ENCODE results near the gene ZNF277. TPM values are rescaled to one million over a fixed set of nuclear protein-coding genes. Genes with fewer than 3 reads are reported as not detected.
"Not testable (repeated sequence)": the region's sequence is repeated elsewhere in the genome, so short reads cannot be mapped to it uniquely, and the experiment has no call there.

Gene ZNF277
- total RNA-seq, 2 donors from 2014 or later: 15.9 to 29.8 TPM

DNA sequence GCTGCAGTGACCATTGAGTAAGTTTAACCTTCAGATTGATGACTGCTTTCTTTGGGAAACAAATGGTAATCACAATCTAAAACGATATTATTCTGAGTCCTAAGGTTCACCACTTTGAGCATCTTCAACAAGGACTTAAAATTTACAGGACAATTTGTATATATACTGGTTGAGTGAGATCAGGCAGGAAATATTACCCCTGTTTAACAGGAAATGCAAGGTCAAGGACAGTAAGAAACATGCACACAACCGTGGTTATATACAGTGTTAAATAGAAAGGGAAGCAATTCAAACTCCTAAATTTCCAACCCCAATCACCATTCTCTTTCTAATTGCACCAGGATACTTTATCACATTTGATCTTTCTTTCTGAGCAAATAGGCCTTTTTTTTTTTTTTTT, 96.1 kb downstream of the ZNF277 start:
- Histone ChIP-seq H3K27me3 (no peaks in the 10 kb centered on the region), H3K9me3 (no peaks in the 10 kb centered on the region), H3K4me3 (no peak overlapping the region), H3K27ac (no peak overlapping the region), H3K4me1 (no peaks in the 10 kb centered on the region), H3K36me3 (no peaks in the 10 kb centered on the region)
- no peak for DNase-seq (ENCODE audit: low spot score)
- TF ChIP-seq, protein P1, sequence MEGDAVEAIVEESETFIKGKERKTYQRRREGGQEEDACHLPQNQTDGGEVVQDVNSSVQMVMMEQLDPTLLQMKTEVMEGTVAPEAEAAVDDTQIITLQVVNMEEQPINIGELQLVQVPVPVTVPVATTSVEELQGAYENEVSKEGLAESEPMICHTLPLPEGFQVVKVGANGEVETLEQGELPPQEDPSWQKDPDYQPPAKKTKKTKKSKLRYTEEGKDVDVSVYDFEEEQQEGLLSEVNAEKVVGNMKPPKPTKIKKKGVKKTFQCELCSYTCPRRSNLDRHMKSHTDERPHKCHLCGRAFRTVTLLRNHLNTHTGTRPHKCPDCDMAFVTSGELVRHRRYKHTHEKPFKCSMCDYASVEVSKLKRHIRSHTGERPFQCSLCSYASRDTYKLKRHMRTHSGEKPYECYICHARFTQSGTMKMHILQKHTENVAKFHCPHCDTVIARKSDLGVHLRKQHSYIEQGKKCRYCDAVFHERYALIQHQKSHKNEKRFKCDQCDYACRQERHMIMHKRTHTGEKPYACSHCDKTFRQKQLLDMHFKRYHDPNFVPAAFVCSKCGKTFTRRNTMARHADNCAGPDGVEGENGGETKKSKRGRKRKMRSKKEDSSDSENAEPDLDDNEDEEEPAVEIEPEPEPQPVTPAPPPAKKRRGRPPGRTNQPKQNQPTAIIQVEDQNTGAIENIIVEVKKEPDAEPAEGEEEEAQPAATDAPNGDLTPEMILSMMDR (IDR thresholded peaks at IDR 0.05): no peak

DNA sequence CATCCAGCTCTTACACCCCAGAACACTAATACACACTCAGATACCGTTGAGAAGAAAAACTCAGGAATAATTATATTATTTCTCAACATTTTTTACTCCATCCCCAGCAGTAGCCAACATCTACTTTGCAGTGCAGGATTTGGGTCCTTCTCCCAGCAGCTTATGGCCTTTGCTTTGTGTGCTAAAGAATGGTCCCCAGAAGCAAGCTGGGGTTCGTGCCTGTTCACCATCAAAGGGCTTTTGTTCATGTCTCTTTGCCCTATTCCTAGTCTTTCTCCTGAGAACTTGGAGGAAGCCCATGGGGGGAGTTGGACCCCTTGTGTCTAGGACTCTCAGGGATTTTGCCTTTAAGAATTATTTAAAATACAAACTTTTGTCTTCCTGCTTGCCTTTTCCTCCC, 100.4 kb downstream of the ZNF277 start:
- no peaks in the 10 kb centered on the region for H3K4me1 ChIP-seq
- TF ChIP-seq, protein P1 (IDR thresholded peaks at IDR 0.05): no peak
- H3K27ac ChIP-seq: no peak overlapping the region
- no peaks in the 10 kb centered on the region for H3K36me3 ChIP-seq
- no peak for DNase-seq (ENCODE audit: low spot score)
- H3K27me3 ChIP-seq: no peaks in the 10 kb centered on the region
- no peaks in the 10 kb centered on the region for H3K9me3 ChIP-seq
- no peak overlapping the region for H3K4me3 ChIP-seq

DNA sequence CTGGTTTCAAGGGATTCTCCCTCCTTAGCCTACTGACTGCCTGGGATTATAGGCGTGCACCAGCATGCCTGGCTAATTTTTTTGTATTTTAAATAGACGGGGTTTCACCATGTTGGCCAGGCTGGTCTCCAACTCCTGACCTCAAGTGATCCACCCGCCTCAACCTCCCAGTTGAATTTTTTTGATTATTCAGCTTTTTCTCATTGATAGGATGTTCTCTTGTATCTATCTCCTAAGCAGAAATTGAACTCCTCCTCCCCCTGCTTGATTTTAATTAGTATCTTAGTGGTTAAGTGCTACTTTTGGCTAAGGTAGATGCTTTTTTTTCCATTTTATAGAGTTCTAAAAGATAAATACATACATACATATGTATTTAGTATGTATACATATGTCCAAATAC, 101.0 kb downstream of the ZNF277 start:
- DNase-seq (ENCODE audit: low spot score): no peak

DNA sequence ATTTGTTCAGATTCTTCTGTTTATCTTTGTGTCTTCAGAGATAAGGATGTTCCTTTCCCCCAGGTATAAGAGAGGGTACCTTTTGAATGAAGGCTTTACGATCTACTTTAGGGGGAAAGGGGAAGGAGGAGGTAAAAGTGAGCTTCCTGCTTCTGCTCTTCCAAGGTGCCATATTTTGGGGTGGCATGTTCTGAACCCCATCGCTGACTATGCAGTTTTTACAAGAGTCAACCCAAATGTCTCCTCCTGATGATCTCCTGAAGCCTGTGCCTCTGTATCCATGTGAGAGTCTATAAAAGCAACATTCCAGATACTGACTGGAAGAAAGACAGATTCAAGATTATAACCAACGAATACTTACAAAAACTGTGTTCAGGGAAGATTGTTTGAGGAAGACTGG, 102.5 kb downstream of the ZNF277 start:
- no peaks in the 10 kb centered on the region for H3K27me3 ChIP-seq

More for the DNA sequence above, 101.0 kb downstream of the ZNF277 start:
- no peaks in the 10 kb centered on the region for H3K9me3 ChIP-seq
- TF ChIP-seq, protein P1 (IDR thresholded peaks at IDR 0.05): no peak
- no peaks in the 10 kb centered on the region for H3K4me1 ChIP-seq
- H3K27me3 ChIP-seq: no peaks in the 10 kb centered on the region
- H3K27ac ChIP-seq: no peak overlapping the region
- H3K4me3 ChIP-seq: no peak overlapping the region
- H3K36me3 ChIP-seq: no peaks in the 10 kb centered on the region

DNA sequence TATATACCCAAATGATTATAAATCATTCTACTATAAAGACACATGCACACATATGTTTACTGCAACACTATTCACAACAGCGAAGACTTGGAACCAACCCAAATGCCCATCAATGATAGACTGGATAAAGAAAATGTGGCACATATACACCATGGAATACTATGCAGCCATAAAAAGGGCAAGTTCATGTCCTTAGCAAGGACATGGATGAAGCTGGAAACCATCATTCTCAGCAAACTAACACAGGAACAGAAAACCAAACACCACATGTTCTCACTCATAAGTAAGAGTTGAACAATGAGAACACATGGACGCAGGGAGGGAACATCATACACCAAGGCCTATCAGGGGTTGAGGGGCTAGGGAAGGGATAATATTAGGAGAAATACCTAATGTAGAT, 110.3 kb downstream of the ZNF277 start:
- not testable (repeated sequence) for H3K4me1 ChIP-seq; H3K27ac ChIP-seq; DNase-seq (ENCODE audit: low spot score); H3K9me3 ChIP-seq; H3K36me3 ChIP-seq; H3K27me3 ChIP-seq; H3K4me3 ChIP-seq

More for the DNA sequence above, 102.5 kb downstream of the ZNF277 start:
- TF ChIP-seq, protein P1 (IDR thresholded peaks at IDR 0.05): no peak
- Histone ChIP-seq H3K4me1 (no peaks in the 10 kb centered on the region), H3K9me3 (no peaks in the 10 kb centered on the region), H3K36me3 (no peaks in the 10 kb centered on the region), H3K27ac (no peak overlapping the region), H3K4me3 (no peak overlapping the region)
- no peak for DNase-seq (ENCODE audit: low spot score)

DNA sequence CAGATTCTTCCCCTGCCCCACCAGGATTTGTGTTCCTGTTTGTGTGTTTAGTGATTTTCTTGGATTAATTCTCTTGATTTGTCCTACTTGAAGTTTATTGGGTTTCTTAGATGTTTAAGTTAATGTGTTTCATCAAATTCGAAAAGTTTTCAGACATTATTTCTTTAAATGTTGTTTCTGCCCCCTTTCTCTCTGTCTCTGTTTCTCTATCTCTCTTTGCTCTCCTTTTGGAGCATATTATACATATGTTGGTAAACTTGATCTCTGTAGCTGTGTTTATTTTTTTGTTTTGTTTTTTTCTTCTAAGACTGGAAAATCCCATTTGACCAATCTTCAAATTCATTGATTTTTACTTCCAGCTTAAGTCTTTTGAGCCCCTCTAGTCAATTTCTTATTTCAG, 115.6 kb downstream of the ZNF277 start:
- no peak overlapping the region for H3K4me3 ChIP-seq
- DNase-seq (ENCODE audit: low spot score): no peak
- TF ChIP-seq, protein P1 (IDR thresholded peaks at IDR 0.05): no peak
- no peak overlapping the region for H3K27ac ChIP-seq
- peaks cover 0 to 10% of the 10 kb centered on the region in 2 donors for H3K9me3 ChIP-seq
- H3K4me1 ChIP-seq: no peaks in the 10 kb centered on the region
- H3K27me3 ChIP-seq: no peaks in the 10 kb centered on the region
- H3K36me3 ChIP-seq: peaks cover 14% of the 10 kb centered on the region

All from right atrium auricular region (tissue), 2 donors.